ENCODE measurements around the gene PLA2G15.

DNA sequence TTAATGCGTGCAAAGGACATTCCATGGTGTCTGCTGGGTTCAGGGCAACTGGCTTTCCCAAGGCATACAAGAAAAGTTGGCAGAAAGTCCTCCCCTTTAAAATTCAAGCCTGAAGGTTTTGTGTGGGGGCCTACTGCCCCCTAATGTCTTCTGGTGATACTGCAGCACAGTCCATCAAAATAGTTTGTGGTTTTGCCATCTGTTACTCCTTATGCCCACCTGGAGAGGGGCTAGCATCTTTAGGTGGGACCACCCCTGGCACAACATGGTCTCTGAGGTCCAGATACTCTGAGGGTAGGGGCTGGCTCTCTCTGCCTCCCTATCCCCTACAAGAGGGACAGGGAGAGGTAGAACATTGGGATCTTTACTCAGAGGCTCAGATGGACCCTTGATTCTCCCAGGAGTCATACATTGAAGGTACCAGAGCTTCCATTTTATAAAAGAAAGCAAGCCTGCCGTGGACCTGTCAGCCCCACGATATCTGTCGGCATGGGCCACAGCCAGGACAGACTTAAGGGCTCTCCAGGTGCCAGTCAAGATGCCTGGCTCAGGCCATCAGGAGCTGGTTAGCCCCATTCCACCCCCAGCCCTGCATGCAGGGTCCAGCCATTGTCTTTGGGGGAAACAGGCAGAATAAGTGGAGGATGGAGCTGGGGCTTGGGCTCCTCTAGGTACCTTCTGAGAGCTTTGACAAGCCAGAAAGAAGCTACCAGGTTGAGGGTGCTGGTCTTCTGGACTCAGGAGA is 15.6 kb upstream of the PLA2G15 start:
- TF ChIP-seq BRCA1 (CRISPR knock-in tag; IDR thresholded peaks at IDR 0.05) (no peak), ZNF562 (CRISPR knock-in tag; IDR thresholded peaks at IDR 0.05; ENCODE audit: borderline replicate concordance) (no peak), JUND (CRISPR knock-in tag; IDR thresholded peaks at IDR 0.05) (no peak), HOXD1 (CRISPR knock-in tag; IDR thresholded peaks at IDR 0.05) (no peak)
- TF ChIP-seq, protein P1, sequence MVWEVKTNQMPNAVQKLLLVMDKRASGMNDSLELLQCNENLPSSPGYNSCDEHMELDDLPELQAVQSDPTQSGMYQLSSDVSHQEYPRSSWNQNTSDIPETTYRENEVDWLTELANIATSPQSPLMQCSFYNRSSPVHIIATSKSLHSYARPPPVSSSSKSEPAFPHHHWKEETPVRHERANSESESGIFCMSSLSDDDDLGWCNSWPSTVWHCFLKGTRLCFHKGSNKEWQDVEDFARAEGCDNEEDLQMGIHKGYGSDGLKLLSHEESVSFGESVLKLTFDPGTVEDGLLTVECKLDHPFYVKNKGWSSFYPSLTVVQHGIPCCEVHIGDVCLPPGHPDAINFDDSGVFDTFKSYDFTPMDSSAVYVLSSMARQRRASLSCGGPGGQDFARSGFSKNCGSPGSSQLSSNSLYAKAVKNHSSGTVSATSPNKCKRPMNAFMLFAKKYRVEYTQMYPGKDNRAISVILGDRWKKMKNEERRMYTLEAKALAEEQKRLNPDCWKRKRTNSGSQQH (CRISPR knock-in tag; IDR thresholded peaks at IDR 0.05; ENCODE audit: low read depth): no peak

All from HepG2 (cell line).